Sigmoid colon (tissue), 7 donors: ENCODE results near the gene ABHD17C. TPM values are rescaled to one million over a fixed set of nuclear protein-coding genes. Genes with fewer than 3 reads are reported as not detected.

Source experiments
- DNase-seq: peaks from one replicate; pipeline ENCODE4 v3.0.0-alpha.2; 2019
- H3K27ac ChIP-seq, 4 donors: fragments of 200-600 bp; sonication (generic); one replicate each; pipeline ENCODE4 v1.5.1; 2016 to 2019; ENCODE audit warnings: mild to moderate bottlenecking in 1 of 4
- H3K27me3 ChIP-seq, 3 donors: fragments of 200-600 bp; sonication (generic); one replicate each; pipeline ENCODE4 v1.5.1; 2019; ENCODE audit warnings: mild to moderate bottlenecking in 1 of 3
- H3K36me3 ChIP-seq, 4 donors: fragments of 200-600 bp; sonication (generic); one replicate each; pipeline ENCODE4 v1.5.1; 2016 to 2019
- H3K4me1 ChIP-seq, 4 donors: fragments of 200-600 bp; sonication (generic); one replicate each; pipeline ENCODE4 v1.5.1; 2017 to 2019
- H3K4me3 ChIP-seq, 4 donors: fragments of 200-600 bp; sonication (generic); one replicate each; pipeline ENCODE4 v1.5.1; 2017 to 2019; ENCODE audit warnings: mild to moderate bottlenecking in 2 of 4, moderate library complexity in 1 of 4
- H3K9me3 ChIP-seq, 4 donors: fragments of 200-600 bp in 3 of 4; sonication (generic) in 3 of 4; one replicate each; pipeline versions ENCODE4 v1.5.1 to v1.6.1; 2013 to 2019
- EP300 ChIP-seq, 4 donors: sonication (generic); formaldehyde crosslinking; IDR thresholded peaks; one replicate each; pipeline ENCODE4 v1.6.1; 2017; ENCODE audit warnings: antibody characterized with exemption in 4 of 4
- POLR2A ChIP-seq, 2 donors: fragments of 450-650 bp; IDR thresholded peaks; one replicate each; pipeline ENCODE4 v1.6.1; 2016; ENCODE audit warnings: antibody characterized with exemption in 2 of 2, mild to moderate bottlenecking in 2 of 2, moderate library complexity in 2 of 2
- POLR2AphosphoS5 ChIP-seq, 4 donors: sonication (generic); formaldehyde crosslinking; IDR thresholded peaks; one replicate each; pipeline ENCODE4 v1.6.1; 2017; ENCODE audit warnings: antibody characterized with exemption in 4 of 4
- WGBS, 2 donors: extraction: QIAGEN DNeasy Blood & Tissue Kit; methylation state at CpG; one replicate each; pipeline ENCODE4 v1.1.7; 2013; 5-methylcytosine and 5-hydroxymethylcytosine counted together
- intact Hi-C: fragments of 100-400 bp; cut with DNase I; formaldehyde crosslinking; loops from one replicate; pipeline ENCODE4 v1.15.1; 2023
- polyA plus RNA-seq, 3 donors: library from polyadenylated mRNA; stranded (reverse); fragments of 200-250 nt; gene quantifications; one replicate each; pipeline ENCODE4 v1.2.3, GENCODE V29; 2013
- total RNA-seq, 4 donors: library from RNA; depleted of rRNA; stranded (reverse); fragments of >200 nt; gene quantifications; one replicate each; pipeline ENCODE4 v1.1.0, GENCODE V29; 2016
- TF ChIP-seq, protein P1 (sequence below), 4 experiments: fragments of 450-650 bp in 3 of 4; fragments of 200-600 bp in 1 of 4; IDR thresholded peaks; one replicate each; pipeline ENCODE4 v1.5.1; 2016 to 2019; ENCODE audit warnings: antibody characterized with exemption in 4 of 4, mild to moderate bottlenecking in 3 of 4, moderate library complexity in 2 of 4
- donor health status: healthy with polysubstance abuse.
- donor health status: Bipolar disorder and iron deficiency.
- donor health status: healthy.

ABHD17C gene
- total and polyA plus RNA-seq, 7 donors, result 2.0 to 174 (median 4.2) TPM

DNA sequence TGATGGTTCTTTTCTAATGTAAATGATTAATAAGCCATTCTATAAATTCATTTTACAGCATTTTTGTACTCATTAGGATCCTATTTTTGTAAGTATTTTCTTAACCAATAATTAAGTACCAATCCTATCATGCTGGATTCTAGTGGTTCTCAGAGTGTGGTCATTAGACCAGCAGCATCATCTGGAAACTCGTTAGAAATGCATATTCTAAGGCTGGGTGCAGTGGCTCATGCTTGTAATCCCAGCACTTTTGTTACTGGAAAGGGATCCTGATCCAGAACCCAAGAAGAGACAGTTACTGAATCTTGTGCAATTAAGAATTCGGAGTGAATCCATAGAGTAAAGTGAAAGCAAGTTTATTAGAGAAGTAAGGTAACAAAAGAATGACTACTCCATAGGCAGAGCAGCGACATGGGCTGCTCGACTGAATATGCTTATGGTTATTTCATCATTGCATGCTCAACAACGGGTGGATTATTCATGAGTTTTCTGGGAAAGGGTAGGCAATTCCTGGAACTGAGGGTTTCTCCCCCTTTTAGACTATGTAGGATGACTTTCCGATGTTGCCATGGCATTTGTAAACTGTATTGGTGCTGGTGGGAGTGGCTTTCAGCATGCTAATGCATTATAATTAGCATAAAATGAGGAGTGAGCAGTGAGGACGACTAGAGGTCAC, 74.2 kb downstream of the ABHD17C start:
- H3K4me3 ChIP-seq, result no peak overlapping the region
- no peaks in the 10 kb centered on the region for H3K9me3 ChIP-seq
- no peaks in the 10 kb centered on the region for H3K27me3 ChIP-seq
- no peak for DNase-seq
- H3K4me1 ChIP-seq, result no peaks in the 10 kb centered on the region
- TF ChIP-seq, protein P1, sequence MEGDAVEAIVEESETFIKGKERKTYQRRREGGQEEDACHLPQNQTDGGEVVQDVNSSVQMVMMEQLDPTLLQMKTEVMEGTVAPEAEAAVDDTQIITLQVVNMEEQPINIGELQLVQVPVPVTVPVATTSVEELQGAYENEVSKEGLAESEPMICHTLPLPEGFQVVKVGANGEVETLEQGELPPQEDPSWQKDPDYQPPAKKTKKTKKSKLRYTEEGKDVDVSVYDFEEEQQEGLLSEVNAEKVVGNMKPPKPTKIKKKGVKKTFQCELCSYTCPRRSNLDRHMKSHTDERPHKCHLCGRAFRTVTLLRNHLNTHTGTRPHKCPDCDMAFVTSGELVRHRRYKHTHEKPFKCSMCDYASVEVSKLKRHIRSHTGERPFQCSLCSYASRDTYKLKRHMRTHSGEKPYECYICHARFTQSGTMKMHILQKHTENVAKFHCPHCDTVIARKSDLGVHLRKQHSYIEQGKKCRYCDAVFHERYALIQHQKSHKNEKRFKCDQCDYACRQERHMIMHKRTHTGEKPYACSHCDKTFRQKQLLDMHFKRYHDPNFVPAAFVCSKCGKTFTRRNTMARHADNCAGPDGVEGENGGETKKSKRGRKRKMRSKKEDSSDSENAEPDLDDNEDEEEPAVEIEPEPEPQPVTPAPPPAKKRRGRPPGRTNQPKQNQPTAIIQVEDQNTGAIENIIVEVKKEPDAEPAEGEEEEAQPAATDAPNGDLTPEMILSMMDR (IDR thresholded peaks at IDR 0.05), result no peak
- no peak for TF ChIP-seq POLR2A (IDR thresholded peaks at IDR 0.05)
- no peaks in the 10 kb centered on the region for H3K36me3 ChIP-seq
- intact Hi-C loops, result no loop called here
- WGBS, 2 donors, result 88 to 91% methylated on average over 7 of the region's 7 CpGs
- H3K27ac ChIP-seq, result no peak overlapping the region

DNA sequence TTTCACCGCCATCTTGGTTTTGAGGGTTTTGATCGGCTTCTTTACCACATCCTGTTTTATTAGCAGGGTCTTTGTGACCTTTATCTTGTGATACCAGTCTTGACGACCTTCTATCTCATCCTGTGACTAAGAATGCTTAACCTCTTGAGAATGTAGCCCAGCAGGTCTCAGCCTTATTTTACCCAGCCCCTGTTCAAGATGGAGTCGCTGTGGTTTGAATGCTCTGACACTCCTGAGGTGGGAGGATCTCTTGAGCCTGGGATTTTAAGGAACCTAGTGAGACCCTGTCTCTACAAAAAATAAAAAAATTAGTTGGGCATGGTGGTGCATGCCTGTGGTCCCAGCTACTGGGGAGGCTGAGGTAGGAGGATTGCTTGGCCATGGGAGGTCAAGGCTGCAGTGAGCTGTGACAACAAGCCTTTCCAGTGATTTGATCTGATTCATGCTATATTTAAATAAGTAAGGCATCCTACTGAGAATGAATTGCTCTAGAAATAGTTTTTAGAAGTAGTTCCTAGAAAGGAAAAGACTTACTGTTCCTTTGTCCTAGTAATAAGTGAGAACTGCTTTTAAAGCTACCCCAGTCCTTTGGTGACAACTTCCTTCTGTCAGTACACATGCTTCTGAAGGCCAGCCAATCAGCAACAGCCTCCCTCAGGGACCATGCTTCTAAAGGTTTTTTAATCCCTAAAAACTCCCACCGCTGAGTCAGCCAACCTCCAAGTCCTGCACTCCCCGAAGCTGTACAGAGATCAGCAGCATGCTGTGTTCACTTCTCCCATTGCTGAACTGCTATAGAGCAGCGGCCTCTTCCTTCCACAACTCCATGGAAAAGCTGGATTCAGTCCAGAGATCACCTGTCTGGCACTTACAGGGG, 75.0 kb downstream of the ABHD17C start:
- no peak for DNase-seq
- intact Hi-C loops, result loop anchor here (10.0 kb wide), 1 partner anchor 75 kb away; the partner anchor contains the start of gene ABHD17C
- Histone ChIP-seq H3K27ac (no peak overlapping the region), H3K9me3 (no peaks in the 10 kb centered on the region), H3K27me3 (no peaks in the 10 kb centered on the region), H3K4me1 (no peaks in the 10 kb centered on the region), H3K4me3 (no peak overlapping the region), H3K36me3 (no peaks in the 10 kb centered on the region)
- 86 to 87% methylated on average over 7 of the region's 7 CpGs for WGBS, 2 donors
- TF ChIP-seq, protein P1 (IDR thresholded peaks at IDR 0.05), result no peak
- TF ChIP-seq POLR2A (IDR thresholded peaks at IDR 0.05) (no peak), EP300 (IDR thresholded peaks at IDR 0.05) (no peak), POLR2AphosphoS5 (IDR thresholded peaks at IDR 0.05) (no peak)

DNA sequence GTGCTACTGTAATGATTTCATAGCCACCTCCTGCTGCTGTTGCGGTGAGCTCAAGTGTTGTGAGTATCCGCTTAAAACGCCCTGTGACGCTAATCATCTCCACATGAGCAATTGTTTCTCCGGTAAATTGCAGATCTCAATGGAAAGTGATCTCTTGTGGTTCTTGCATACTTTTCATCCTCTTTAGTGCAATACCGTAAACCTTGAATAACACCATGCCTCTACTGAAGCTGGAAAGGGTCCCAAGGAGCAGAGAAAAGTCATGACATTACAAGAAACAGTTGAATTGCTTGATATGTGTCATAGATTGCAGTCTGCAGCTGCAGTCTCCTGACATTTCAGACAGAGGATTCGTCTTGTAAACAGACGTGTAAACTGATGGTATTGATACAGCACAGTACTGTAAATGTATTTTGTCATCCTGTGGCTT, 78.0 kb downstream of the ABHD17C start:
- TF ChIP-seq POLR2AphosphoS5 (IDR thresholded peaks at IDR 0.05) (no peak), POLR2A (IDR thresholded peaks at IDR 0.05) (no peak), EP300 (IDR thresholded peaks at IDR 0.05) (no peak)
- TF ChIP-seq, protein P1 (IDR thresholded peaks at IDR 0.05), result no peak
- intact Hi-C loops, result loop anchor here (10.0 kb wide), 1 partner anchor 78 kb away; the partner anchor contains the start of gene ABHD17C
- WGBS, 2 donors, result 82 to 83% methylated on average over 8 of the region's 8 CpGs

DNA sequence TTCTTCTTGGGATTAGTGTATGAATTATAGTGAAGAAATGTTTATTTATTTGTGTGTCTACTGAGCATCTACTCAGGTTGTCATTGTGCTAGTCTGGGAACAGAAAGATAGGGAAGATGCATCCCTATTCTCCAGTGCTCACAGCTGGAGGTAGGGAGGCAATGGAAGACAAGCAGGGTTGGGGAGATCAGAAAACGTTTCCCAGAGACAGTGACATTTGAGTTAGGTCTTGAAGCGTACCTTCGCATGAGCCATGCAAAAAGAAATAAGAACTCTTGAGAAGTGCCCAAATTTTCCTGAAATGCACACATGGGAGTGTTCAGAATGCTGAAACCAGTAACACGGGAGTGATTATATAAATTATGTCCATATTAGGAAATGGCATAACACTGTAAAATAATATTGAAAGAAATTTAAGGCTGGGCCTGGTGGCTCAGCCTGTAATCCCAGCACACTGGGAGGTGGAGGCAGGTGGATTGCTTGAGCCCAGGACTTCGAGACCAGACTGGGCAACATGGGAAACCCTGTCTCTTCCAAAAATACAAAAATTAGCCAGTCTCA, 78.8 kb downstream of the ABHD17C start:
- Histone ChIP-seq H3K9me3 (no peaks in the 10 kb centered on the region), H3K27me3 (peaks cover 0 to 3% (median 0%) of the 10 kb centered on the region in 3 donors), H3K27ac (no peak overlapping the region), H3K4me1 (peaks cover 0 to 8% (median 4%) of the 10 kb centered on the region in 4 donors), H3K36me3 (no peaks in the 10 kb centered on the region), H3K4me3 (no peak overlapping the region)
- no peak for DNase-seq
- TF ChIP-seq EP300 (IDR thresholded peaks at IDR 0.05), result no peak
- TF ChIP-seq POLR2A (IDR thresholded peaks at IDR 0.05), result no peak
- intact Hi-C loops, result loop anchor here (10.0 kb wide), 1 partner anchor 79 kb away; the partner anchor contains the start of gene ABHD17C
- 69 to 72% methylated on average over 5 of the region's 5 CpGs for WGBS, 2 donors

More for the DNA sequence above, 78.0 kb downstream of the ABHD17C start:
- Histone ChIP-seq H3K27me3 (no peaks in the 10 kb centered on the region), H3K36me3 (no peaks in the 10 kb centered on the region), H3K27ac (no peak overlapping the region), H3K4me1 (peaks cover 0 to 4% (median 0%) of the 10 kb centered on the region in 4 donors), H3K4me3 (no peak overlapping the region), H3K9me3 (no peaks in the 10 kb centered on the region)
- no peak for DNase-seq

DNA sequence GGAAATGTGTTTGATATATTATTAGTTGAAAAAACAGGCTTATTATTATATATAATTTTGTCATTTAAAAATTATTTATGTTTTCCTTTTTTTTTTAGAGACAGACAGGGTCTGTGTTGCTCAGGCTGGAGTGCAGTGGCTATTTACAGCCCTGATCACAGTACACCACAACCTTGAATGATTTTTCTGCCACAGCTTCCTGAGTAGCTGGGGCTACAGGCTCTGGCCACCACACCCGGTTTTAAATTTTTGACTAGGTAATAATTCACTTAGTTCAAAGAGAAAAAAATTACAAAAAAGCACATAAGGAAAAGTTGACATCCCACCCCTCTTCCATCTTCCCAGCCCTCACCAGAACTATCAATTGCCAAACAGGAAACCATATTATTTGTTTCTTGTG, 79.4 kb downstream of the ABHD17C start:
- WGBS, 2 donors, result 17 to 21% methylated on average over 1 of the region's 1 CpG
- no peak for DNase-seq
- Histone ChIP-seq H3K4me1 (peaks cover 0 to 15% (median 10%) of the 10 kb centered on the region in 4 donors), H3K9me3 (no peaks in the 10 kb centered on the region), H3K27ac (no peak overlapping the region), H3K4me3 (no peak overlapping the region), H3K36me3 (no peaks in the 10 kb centered on the region), H3K27me3 (peaks cover 0 to 9% (median 0%) of the 10 kb centered on the region in 3 donors)
- TF ChIP-seq POLR2AphosphoS5 (IDR thresholded peaks at IDR 0.05), result no peak
- no peak for TF ChIP-seq EP300 (IDR thresholded peaks at IDR 0.05)
- TF ChIP-seq, protein P1 (IDR thresholded peaks at IDR 0.05), result no peak
- intact Hi-C loops, result loop anchor here (10.0 kb wide), 1 partner anchor 80 kb away; the partner anchor contains the start of gene ABHD17C
